HG02840 (cell line): ENCODE results near the gene MCF2.
"Not testable (repeated sequence)": the region's sequence is repeated elsewhere in the genome, so short reads cannot be mapped to it uniquely, and the experiment has no call there.

Experiments
- ATAC-seq: cut with Tn5 transposase; IDR thresholded peaks from one replicate; pipeline ENCODE4 v1.9.1; 2021; ENCODE audit warnings: mild to moderate bottlenecking, moderate library complexity, moderate number of reproducible peaks; ENCODE audit not compliant: unreplicated experiment, low FRiP score

MCF2 gene

GRCh38 chrX:139708067-139708466 is at the start of gene MCF2:
MCF2 (minus strand) TSS chrX:139708167; CDS start chrX:139651744, 56,423 bp downstream.
- no peak for ATAC-seq

- ATAC-seq = no peak
Measured at GRCh38 chrX:139751053-139751452, 43.1 kb upstream of the MCF2 start.

GRCh38 chrX:139750390-139750789 is 42.4 kb upstream of the MCF2 start:
- ATAC-seq = no peak

GRCh38 chrX:139739138-139739537 is 31.2 kb upstream of the MCF2 start:
- ATAC-seq = no peak

GRCh38 chrX:139738581-139738980 is 30.6 kb upstream of the MCF2 start:
- no peak for ATAC-seq

- ATAC-seq = no peak
Measured at GRCh38 chrX:139736151-139736550, 28.2 kb upstream of the MCF2 start.

- no peak for ATAC-seq
Measured at GRCh38 chrX:139734996-139735395, 27.0 kb upstream of the MCF2 start.

GRCh38 chrX:139725720-139726119 is 17.8 kb upstream of the MCF2 start:
- ATAC-seq = no peak

GRCh38 chrX:139724626-139725025 is 16.7 kb upstream of the MCF2 start:
- no peak for ATAC-seq

GRCh38 chrX:139720979-139721378 is 13.0 kb upstream of the MCF2 start:
- no peak for ATAC-seq

GRCh38 chrX:139720136-139720535 is 12.2 kb upstream of the MCF2 start:
- no peak for ATAC-seq

GRCh38 chrX:139702658-139703057 is 5.3 kb downstream of the MCF2 start:
- ATAC-seq = no peak

GRCh38 chrX:139692908-139693307 is 15.1 kb downstream of the MCF2 start:
- ATAC-seq = no peak

GRCh38 chrX:139692506-139692849 is 15.5 kb downstream of the MCF2 start:
- no peak for ATAC-seq

GRCh38 chrX:139691843-139692505 is 16.0 kb downstream of the MCF2 start:
- no peak for ATAC-seq

GRCh38 chrX:139691493-139691842 is 16.5 kb downstream of the MCF2 start:
- no peak for ATAC-seq

GRCh38 chrX:139685175-139685574 is 22.8 kb downstream of the MCF2 start:
- ATAC-seq = not testable (repeated sequence)

GRCh38 chrX:139680356-139680755 is 27.6 kb downstream of the MCF2 start:
- no peak for ATAC-seq

GRCh38 chrX:139647597-139647996 is 60.4 kb downstream of the MCF2 start:
- no peak for ATAC-seq

- no peak for ATAC-seq
Measured at GRCh38 chrX:139642241-139642927, 65.6 kb downstream of the MCF2 start.

- no peak for ATAC-seq
Measured at GRCh38 chrX:139640259-139640658, 67.7 kb downstream of the MCF2 start.

- no peak for ATAC-seq
Measured at GRCh38 chrX:139639253-139639652, 68.7 kb downstream of the MCF2 start.
